ENCODE data around the gene STAT5B. TPM values are rescaled to one million over a fixed set of nuclear protein-coding genes. Genes with fewer than 3 reads are reported as not detected.

STAT5B gene
- total and polyA plus RNA-seq, 9 of the 15 experiments (the other 6 are each of a cell fraction or from before 2014, with no cell fraction given): 20.8 to 176 (median 92.4) TPM

GRCh38 chr17:42286411-42287221, 10.4 kb upstream of the STAT5B start:
- CTCF ChIA-PET (ENCODE audit: low intra/inter-chr PET ratio): interaction anchor here (0.6 kb wide), 1 partner anchor 111 kb away, joined by 3 read pairs; no protein-coding TSS in a partner anchor
- H2AFZ ChIP-seq (ENCODE audit: low read depth, low read length): no peak overlapping the region
- H3K27me3 ChIP-seq (ENCODE audit: control insufficient read depth in 2 of 2, insufficient read depth in 2 of 2, low read length in 2 of 2): no peaks in the 10 kb centered on the region
- 4% methylated on average over 5 of the region's 5 CpGs for WGBS (ENCODE audit: insufficient coverage, low coverage, missing lambda C conversion rate)
- H3K9ac ChIP-seq (ENCODE audit: insufficient read depth in 1 of 2, low read depth in 2 of 2, low read length in 2 of 2): peak overlapping the region; percentile 83 to 97
- peaks cover 54% of the 10 kb centered on the region for H3K36me3 ChIP-seq (ENCODE audit: control insufficient read depth, insufficient read depth, low read length)
- H3K4me1 ChIP-seq (replicated peaks in 1 of 2; ENCODE audit: control insufficient read depth in 2 of 2, insufficient read depth in 2 of 2, low read length in 2 of 2): peaks cover 46 to 59% of the 10 kb centered on the region in 2 experiments
- peak overlapping the region; percentile 88 for H3K4me2 ChIP-seq (ENCODE audit: insufficient read depth, low read length)
- peak; percentile 48 for FAIRE-seq
- no peaks in the 10 kb centered on the region for H3K9me3 ChIP-seq (replicated peaks; ENCODE audit: control insufficient read depth, insufficient read depth, low read depth, low read length)
- TSS peak; percentile 39 for BruUV-seq (replicated peaks)
- in situ Hi-C loops (cut with MboI): no loop called here
- POLR2A ChIA-PET: interaction anchor here (0.6 to 2.9 kb wide), 8 partner anchors 9 to 279 kb away, joined by 3 to 15 read pairs (median 4); no protein-coding TSS in a partner anchor
- peak overlapping the region; percentile 78 for H3K27ac ChIP-seq (ENCODE audit: extremely low read depth, low read depth, low read length)
- DNase-seq (ENCODE audit: extremely low read depth in 1 of 4, low spot score in 3 of 4): peak in 2 of 4 experiments; percentile 32 to 71
- H3K4me3 ChIP-seq: peak overlapping the region; percentile 88
- ATAC-seq: peak; percentile 20
- intact Hi-C loops (cut with micrococcal nuclease): loop anchor here (2.0 kb wide), 1 partner anchor 26 kb away; no protein-coding TSS in a partner anchor
- peaks cover 100% of the 10 kb centered on the region for H3K79me2 ChIP-seq (ENCODE audit: control insufficient read depth, insufficient read depth, low read length)
- H4K20me1 ChIP-seq (replicated peaks; ENCODE audit: control insufficient read depth, insufficient read depth, low read length): no peaks in the 10 kb centered on the region
- no peaks in the 10 kb centered on the region for H3K9me1 ChIP-seq (ENCODE audit: control insufficient read depth, insufficient read depth, low read length)
- TF ChIP-seq KDM5B (IDR thresholded peaks at IDR 0.05; ENCODE audit: insufficient replicate concordance, low read depth, low read length): peak; percentile 23
- 0 out of 4 replicates have a peak, but pooled peaks of 1 of the 2 experiments have one; percentile 37 for TF ChIP-seq MAZ (CRISPR knock-in tag; conservative IDR thresholded peaks at IDR 0.05 in 1 of 2, IDR thresholded peaks at IDR 0.05 in 1 of 2)
- peak; percentile 69 for TF ChIP-seq ZNF592 (IDR thresholded peaks at IDR 0.05)
- TF ChIP-seq POLR2G (IDR thresholded peaks at IDR 0.05; ENCODE audit: low read depth, low read length): peak; percentile 53; the same call in 1 of the 2 replicates
- 0 out of 2 replicates have a peak, but pooled peaks have one; percentile 8 for TF ChIP-seq REST (IDR thresholded peaks at IDR 0.05; ENCODE audit: borderline replicate concordance)
- TF ChIP-seq REST (CRISPR knock-in tag; IDR thresholded peaks at IDR 0.05; ENCODE audit: low read depth): no peak
- TF ChIP-seq HMG20A (CRISPR knock-in tag; conservative IDR thresholded peaks at IDR 0.05): no peak

Measured in K562 (cell line).